Mesenchymal stem cell (in vitro differentiated cells and primary cell): ENCODE results near the gene VPREB1.

Experiments
- DNase-seq: peaks from one replicate; pipeline ENCODE4 v3.0.0-alpha.2; 2013
- H2AFZ ChIP-seq: one replicate; pipeline ENCODE4 v1.6.1; 2013; ENCODE audit warnings: low read depth, mild to moderate bottlenecking, control low read depth, inconsistent platforms, low read length, moderate library complexity
- H2AK5ac ChIP-seq: 2 replicates; pipeline ENCODE4 v1.6.1; 2013; ENCODE audit warnings: low read length, moderate library complexity, mild to moderate bottlenecking, inconsistent platforms; ENCODE audit not compliant: severe bottlenecking
- H2BK120ac ChIP-seq: one replicate; pipeline ENCODE4 v1.6.1; 2013; ENCODE audit warnings: low read depth, mild to moderate bottlenecking, inconsistent platforms, low read length, moderate library complexity
- H2BK12ac ChIP-seq, 2 experiments: one replicate each; pipeline ENCODE4 v1.6.1; 2013; ENCODE audit warnings: inconsistent platforms in 2 of 2, low read length in 2 of 2, mild to moderate bottlenecking in 2 of 2, moderate library complexity in 2 of 2, control low read depth in 1 of 2
- H2BK15ac ChIP-seq: one replicate; pipeline ENCODE4 v1.6.1; 2013; ENCODE audit warnings: mild to moderate bottlenecking, low read depth, inconsistent platforms; ENCODE audit not compliant: poor library complexity, severe bottlenecking
- H2BK5ac ChIP-seq: 2 replicates; pipeline ENCODE4 v1.6.1; 2013; ENCODE audit warnings: low read depth, mild to moderate bottlenecking, low read length, control low read depth, inconsistent platforms; ENCODE audit not compliant: poor library complexity, severe bottlenecking
- H3K14ac ChIP-seq, 2 experiments: one replicate each; pipeline ENCODE4 v1.6.1; 2013; ENCODE audit warnings: inconsistent platforms in 2 of 2, low read length in 2 of 2, control low read depth in 1 of 2, mild to moderate bottlenecking in 1 of 2, moderate library complexity in 1 of 2
- H3K18ac ChIP-seq, 2 experiments: one replicate each; pipeline ENCODE4 v1.6.1; 2013; ENCODE audit warnings: inconsistent platforms in 2 of 2, low read length in 2 of 2, control low read depth in 1 of 2, low read depth in 1 of 2, mild to moderate bottlenecking in 1 of 2
- H3K23ac ChIP-seq, 2 experiments: one replicate each; pipeline ENCODE4 v1.6.1; 2013; ENCODE audit warnings: inconsistent platforms in 2 of 2, low read length in 2 of 2, mild to moderate bottlenecking in 2 of 2, moderate library complexity in 2 of 2, control low read depth in 1 of 2
- H3K27ac ChIP-seq: 2 replicates; pipeline ENCODE4 v1.5.1; 2013; ENCODE audit warnings: mild to moderate bottlenecking, moderate library complexity, low read length, control low read depth, inconsistent platforms; ENCODE audit not compliant: poor library complexity, severe bottlenecking
- H3K27me3 ChIP-seq, 2 experiments: 2 replicates each; pipeline versions ENCODE4 v1.6.1 to v1.7.0; 2013; ENCODE audit warnings: low read length in 2 of 2, mild to moderate bottlenecking in 2 of 2, moderate library complexity in 2 of 2, control low read depth in 1 of 2, inconsistent platforms in 1 of 2; ENCODE audit not compliant: control insufficient read depth in 1 of 2, insufficient read depth in 1 of 2
- H3K36me3 ChIP-seq, 2 experiments: 2 replicates each; pipeline versions ENCODE4 v1.6.1 to v1.7.0; 2013; ENCODE audit warnings: low read length in 2 of 2, control low read depth in 1 of 2, inconsistent platforms in 1 of 2, low read depth in 1 of 2, mild to moderate bottlenecking in 1 of 2; ENCODE audit not compliant: insufficient read depth in 2 of 2, control insufficient read depth in 1 of 2
- H3K4ac ChIP-seq, 2 experiments: one replicate each; pipeline ENCODE4 v1.6.1; 2013; ENCODE audit warnings: inconsistent platforms in 2 of 2, low read length in 2 of 2, mild to moderate bottlenecking in 2 of 2, moderate library complexity in 2 of 2, control low read depth in 1 of 2, low read depth in 1 of 2
- H3K4me1 ChIP-seq: 2 replicates; pipeline ENCODE4 v1.6.1; 2013; ENCODE audit warnings: low read depth, low read length, control low read depth; ENCODE audit not compliant: control insufficient read depth, insufficient read depth
- H3K4me2 ChIP-seq: 2 replicates; pipeline ENCODE4 v1.6.1; 2013; ENCODE audit warnings: low read length, mild to moderate bottlenecking, inconsistent platforms; ENCODE audit not compliant: poor library complexity, severe bottlenecking
- H3K4me3 ChIP-seq, 2 experiments: 2 replicates each; pipeline versions ENCODE4 v1.5.1 to v1.7.0; 2013; ENCODE audit warnings: low read length in 2 of 2, mild to moderate bottlenecking in 2 of 2, control low read depth in 1 of 2, low read depth in 1 of 2; ENCODE audit not compliant: insufficient read depth in 1 of 2
- H3K79me1 ChIP-seq: replicated peaks from 2 replicates; pipeline ENCODE4 v1.6.1; 2013; ENCODE audit warnings: mild to moderate bottlenecking, control low read depth, low read length, inconsistent platforms; ENCODE audit not compliant: poor library complexity, severe bottlenecking
- H3K9ac ChIP-seq: 2 replicates; pipeline ENCODE4 v1.7.0; 2013; ENCODE audit warnings: mild to moderate bottlenecking, low read length, moderate library complexity
- H3K9me3 ChIP-seq: 2 replicates; pipeline ENCODE4 v1.7.0; 2013; ENCODE audit warnings: mild to moderate bottlenecking, low read length; ENCODE audit not compliant: control insufficient read depth
- H4K8ac ChIP-seq: one replicate; pipeline ENCODE4 v1.6.1; 2013; ENCODE audit warnings: inconsistent platforms, mild to moderate bottlenecking, low read length, moderate library complexity
- H4K91ac ChIP-seq: one replicate; pipeline ENCODE4 v1.6.1; 2013; ENCODE audit warnings: mild to moderate bottlenecking, low read length, inconsistent platforms
- WGBS: methylation state at CpG from one replicate; pipeline ENCODE4 v1.1.7; 2013; ENCODE audit warnings: mixed read lengths; 5-methylcytosine and 5-hydroxymethylcytosine counted together

The VPREB1 gene

DNA sequence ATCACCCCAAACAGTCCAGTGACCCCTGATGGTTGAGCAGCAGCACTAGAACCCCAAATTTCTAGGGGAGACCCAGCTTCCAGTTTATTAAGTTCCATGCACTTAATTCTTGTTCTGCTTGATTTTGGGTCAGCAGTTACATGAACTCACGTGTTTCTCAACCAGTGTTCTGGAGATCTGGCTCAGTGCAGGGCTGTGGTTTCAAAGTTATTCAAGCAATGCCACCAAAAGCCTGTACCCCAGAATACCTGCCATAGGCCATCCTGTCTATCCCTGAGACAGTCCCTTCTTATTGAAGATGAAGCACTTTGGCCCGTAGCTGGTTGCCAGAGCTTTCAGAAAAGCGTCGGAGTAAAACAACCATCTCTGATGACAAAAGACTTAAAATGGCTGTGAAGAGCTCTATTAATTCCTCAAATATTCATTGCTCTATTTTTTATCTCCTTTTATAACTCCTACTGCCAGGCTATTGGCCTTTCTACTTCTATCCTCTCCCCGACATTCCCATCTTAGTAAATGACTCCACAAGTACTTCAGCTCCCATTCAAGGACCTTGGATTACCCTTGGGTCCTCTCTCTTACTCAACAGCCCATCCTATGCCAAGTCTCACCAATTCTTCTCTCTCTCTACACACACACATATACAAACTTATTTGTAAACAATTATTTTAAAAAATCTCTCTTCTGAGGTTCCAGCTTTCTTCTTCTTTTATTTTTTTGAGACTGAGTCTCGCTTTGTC is 18.0 kb upstream of the VPREB1 start:
- no peak overlapping the region for H4K91ac ChIP-seq
- H3K4me2 ChIP-seq, result no peak overlapping the region
- no peak overlapping the region for H3K9ac ChIP-seq
- H2BK120ac ChIP-seq, result no peak overlapping the region
- no peak overlapping the region for H2AFZ ChIP-seq
- no peak overlapping the region for H3K27ac ChIP-seq
- WGBS, result 82% methylated on average over 6 of the region's 6 CpGs
- H3K23ac ChIP-seq, result no peak overlapping the region
- no peak overlapping the region for H3K14ac ChIP-seq
- no peak overlapping the region for H2BK15ac ChIP-seq
- H2AK5ac ChIP-seq, result no peak overlapping the region
- H3K9me3 ChIP-seq, result no peaks in the 10 kb centered on the region
- no peak for DNase-seq
- no peak overlapping the region for H3K18ac ChIP-seq
- no peaks in the 10 kb centered on the region for H3K36me3 ChIP-seq
- no peaks in the 10 kb centered on the region for H3K79me1 ChIP-seq
- H3K4me3 ChIP-seq, result no peak overlapping the region
- no peaks in the 10 kb centered on the region for H3K4me1 ChIP-seq
- no peak overlapping the region for H3K4ac ChIP-seq
- H4K8ac ChIP-seq, result no peak overlapping the region
- H2BK12ac ChIP-seq, result no peak overlapping the region
- H3K27me3 ChIP-seq, result peaks cover 10 to 13% of the 10 kb centered on the region in 2 experiments
- H2BK5ac ChIP-seq, result no peak overlapping the region

- no peak overlapping the region for H3K27ac ChIP-seq
- H2BK15ac ChIP-seq, result no peak overlapping the region
- H3K9me3 ChIP-seq, result no peaks in the 10 kb centered on the region
- H2BK12ac ChIP-seq, result no peak overlapping the region
- no peak overlapping the region for H3K4ac ChIP-seq
- H2AK5ac ChIP-seq, result no peak overlapping the region
- no peak overlapping the region for H4K91ac ChIP-seq
- no peak overlapping the region for H2BK120ac ChIP-seq
- no peak overlapping the region for H3K14ac ChIP-seq
- peaks cover 10 to 13% of the 10 kb centered on the region in 2 experiments for H3K27me3 ChIP-seq
- H2AFZ ChIP-seq, result no peak overlapping the region
- no peak overlapping the region for H3K23ac ChIP-seq
- no peak overlapping the region for H3K18ac ChIP-seq
- no peaks in the 10 kb centered on the region for H3K36me3 ChIP-seq
- WGBS, result 75% methylated on average over 6 of the region's 6 CpGs
- no peak overlapping the region for H2BK5ac ChIP-seq
- no peak overlapping the region for H3K4me3 ChIP-seq
- no peaks in the 10 kb centered on the region for H3K4me1 ChIP-seq
- H4K8ac ChIP-seq, result no peak overlapping the region
- H3K4me2 ChIP-seq, result no peak overlapping the region
- no peak overlapping the region for H3K9ac ChIP-seq
- no peaks in the 10 kb centered on the region for H3K79me1 ChIP-seq
- no peak for DNase-seq
Observed at GRCh38 chr22:22228421-22228820, 16.2 kb upstream of the VPREB1 start.

- Histone ChIP-seq H3K27ac (no peak overlapping the region), H3K4ac (no peak overlapping the region), H3K36me3 (no peaks in the 10 kb centered on the region), H3K27me3 (peaks cover 10 to 13% of the 10 kb centered on the region in 2 experiments), H2BK5ac (no peak overlapping the region), H2AFZ (no peak overlapping the region), H3K23ac (no peak overlapping the region), H2BK15ac (no peak overlapping the region), H3K4me1 (no peaks in the 10 kb centered on the region), H2AK5ac (no peak overlapping the region), H3K18ac (no peak overlapping the region), H2BK120ac (no peak overlapping the region), H4K91ac (no peak overlapping the region), H3K4me3 (no peak overlapping the region), H2BK12ac (no peak overlapping the region), H3K9me3 (no peaks in the 10 kb centered on the region), H3K9ac (no peak overlapping the region), H3K79me1 (no peaks in the 10 kb centered on the region), H3K4me2 (no peak overlapping the region), H3K14ac (no peak overlapping the region), H4K8ac (no peak overlapping the region)
- no peak for DNase-seq
- 73% methylated on average over 8 of the region's 8 CpGs for WGBS
Observed at GRCh38 chr22:22228921-22229320, 15.7 kb upstream of the VPREB1 start.

- Histone ChIP-seq H3K4me3 (no peak overlapping the region), H3K9me3 (no peaks in the 10 kb centered on the region), H3K18ac (no peak overlapping the region), H3K9ac (no peak overlapping the region), H3K79me1 (no peaks in the 10 kb centered on the region), H3K4me2 (no peak overlapping the region), H2BK12ac (no peak overlapping the region), H3K4me1 (no peaks in the 10 kb centered on the region), H3K27me3 (peaks cover 10 to 16% of the 10 kb centered on the region in 2 experiments), H3K27ac (no peak overlapping the region), H2AFZ (no peak overlapping the region), H2BK5ac (no peak overlapping the region), H2BK120ac (no peak overlapping the region), H2BK15ac (no peak overlapping the region), H3K4ac (no peak overlapping the region), H4K8ac (no peak overlapping the region), H3K14ac (no peak overlapping the region), H3K23ac (no peak overlapping the region), H4K91ac (no peak overlapping the region), H3K36me3 (no peaks in the 10 kb centered on the region), H2AK5ac (no peak overlapping the region)
- WGBS, result 53% methylated on average over 5 of the region's 6 CpGs
- no peak for DNase-seq
Observed at GRCh38 chr22:22229683-22230420, 14.7 kb upstream of the VPREB1 start.
